GM18511 (cell line): ENCODE measurements around the gene CXCL13.
"Not testable (repeated sequence)": the region's sequence is repeated elsewhere in the genome, so short reads cannot be mapped to it uniquely, and the experiment has no call there.

Source experiments
- ATAC-seq: cut with Tn5 transposase; IDR thresholded peaks from one replicate; pipeline ENCODE4 v1.9.1; 2021; ENCODE audit warnings: mild to moderate bottlenecking, moderate library complexity; ENCODE audit not compliant: unreplicated experiment

CXCL13 gene

GRCh38 chr4:77653162-77653758 lies 47.6 kb downstream of the CXCL13 start:
- ATAC-seq, result no peak

GRCh38 chr4:77660318-77660717 lies 54.7 kb downstream of the CXCL13 start:
- ATAC-seq, result not testable (repeated sequence)
